Gastrocnemius medialis (tissue), 4 donors: Measurements from ENCODE around the gene DAAM1. TPM values are rescaled to one million over a fixed set of nuclear protein-coding genes. Genes with fewer than 3 reads are reported as not detected.

ENCODE experiments used
- ATAC-seq, 2 donors: fragments of 150-250 bp; one replicate each; pipeline ENCODE4 v1.9.1; 2016
- DNase-seq, 2 donors: peaks; one replicate each; pipeline ENCODE4 v3.0.0-alpha.2; 2019
- H3K27ac ChIP-seq, 4 donors: fragments of 200-600 bp; sonication (generic); 1 replicate in 1 of 4; 2 replicates in 3 of 4; pipeline ENCODE4 v1.5.1; 2016 to 2018; ENCODE audit warnings: mild to moderate bottlenecking in 2 of 4, moderate library complexity in 1 of 4
- H3K27me3 ChIP-seq, 3 donors: fragments of 200-600 bp; sonication (generic) in 2 of 3; 1 replicate in 1 of 3; 2 replicates in 2 of 3; pipeline versions ENCODE4 v1.5.1 to v1.6.0; 2016 to 2019; ENCODE audit warnings: mild to moderate bottlenecking in 1 of 3, moderate library complexity in 1 of 3
- H3K36me3 ChIP-seq, 2 donors: fragments of 200-600 bp; sonication (generic) in 1 of 2; one replicate each; pipeline ENCODE4 v1.5.1; 2017 to 2018
- H3K4me1 ChIP-seq, 2 donors: fragments of 200-600 bp; sonication (generic) in 1 of 2; one replicate each; pipeline ENCODE4 v1.5.1; 2016 to 2017; ENCODE audit warnings: mild to moderate bottlenecking in 2 of 2
- H3K4me3 ChIP-seq, 4 donors: fragments of 200-600 bp; sonication (generic) in 3 of 4; 1 replicate in 1 of 4; 2 replicates in 3 of 4; pipeline ENCODE4 v1.5.1; 2016 to 2019; ENCODE audit warnings: mild to moderate bottlenecking in 2 of 4
- H3K9me3 ChIP-seq, 3 donors: fragments of 200-600 bp; sonication (generic) in 2 of 3; 1 replicate in 1 of 3; 2 replicates in 2 of 3; pipeline ENCODE4 v1.5.1; 2016 to 2019
- POLR2A ChIP-seq, 2 donors: fragments of 450-650 bp; IDR thresholded peaks; one replicate each; pipeline ENCODE4 v1.6.1; 2017; ENCODE audit warnings: antibody characterized with exemption in 2 of 2, mild to moderate bottlenecking in 2 of 2, moderate library complexity in 2 of 2
- in situ Hi-C, 4 donors: fragments of 200-750 bp; cut with MboI; loops; one replicate each; pipeline versions ENCODE4 v1.15.0 to v1.8.0; 2017; ENCODE audit warnings: low sequenced_read_pairs in 4 of 4
- intact Hi-C: fragments of 100-400 bp; cut with DNase I; formaldehyde crosslinking; loops from one replicate; pipeline ENCODE4 v1.15.1; 2023; ENCODE audit warnings: low total_unique reads
- total RNA-seq, 4 donors: library from RNA; depleted of rRNA; stranded (reverse); fragments of >200 nt; gene quantifications; one replicate each; pipeline versions ENCODE4 v1.1.0 to v1.2.3, GENCODE V29; 2016
- TF ChIP-seq, protein P1 (sequence below), 5 experiments: fragments of 450-650 bp in 3 of 5; fragments of 200-600 bp in 2 of 5; sonication (generic) in 2 of 5; IDR thresholded peaks in 4 of 5; conservative IDR thresholded peaks in 1 of 5; 1 replicate in 4 of 5; 2 replicates in 1 of 5; pipeline ENCODE4 v1.5.1; 2016 to 2019; ENCODE audit warnings: antibody characterized with exemption in 5 of 5, mild to moderate bottlenecking in 3 of 5, moderate library complexity in 3 of 5

Gene DAAM1
- total RNA-seq, 4 donors from 2014 or later, result 4.4 to 13.9 (median 6.4) TPM

- Histone ChIP-seq H3K27ac (no peak overlapping the region), H3K27me3 (no peaks in the 10 kb centered on the region), H3K36me3 (no peaks in the 10 kb centered on the region), H3K4me3 (no peak overlapping the region), H3K4me1 (peaks cover 0 to 8% of the 10 kb centered on the region in 2 donors), H3K9me3 (no peaks in the 10 kb centered on the region)
- intact Hi-C loops (no loop called here), in situ Hi-C loops (no loop called here)
- TF ChIP-seq POLR2A (IDR thresholded peaks at IDR 0.05), result no peak
- TF ChIP-seq, protein P1, sequence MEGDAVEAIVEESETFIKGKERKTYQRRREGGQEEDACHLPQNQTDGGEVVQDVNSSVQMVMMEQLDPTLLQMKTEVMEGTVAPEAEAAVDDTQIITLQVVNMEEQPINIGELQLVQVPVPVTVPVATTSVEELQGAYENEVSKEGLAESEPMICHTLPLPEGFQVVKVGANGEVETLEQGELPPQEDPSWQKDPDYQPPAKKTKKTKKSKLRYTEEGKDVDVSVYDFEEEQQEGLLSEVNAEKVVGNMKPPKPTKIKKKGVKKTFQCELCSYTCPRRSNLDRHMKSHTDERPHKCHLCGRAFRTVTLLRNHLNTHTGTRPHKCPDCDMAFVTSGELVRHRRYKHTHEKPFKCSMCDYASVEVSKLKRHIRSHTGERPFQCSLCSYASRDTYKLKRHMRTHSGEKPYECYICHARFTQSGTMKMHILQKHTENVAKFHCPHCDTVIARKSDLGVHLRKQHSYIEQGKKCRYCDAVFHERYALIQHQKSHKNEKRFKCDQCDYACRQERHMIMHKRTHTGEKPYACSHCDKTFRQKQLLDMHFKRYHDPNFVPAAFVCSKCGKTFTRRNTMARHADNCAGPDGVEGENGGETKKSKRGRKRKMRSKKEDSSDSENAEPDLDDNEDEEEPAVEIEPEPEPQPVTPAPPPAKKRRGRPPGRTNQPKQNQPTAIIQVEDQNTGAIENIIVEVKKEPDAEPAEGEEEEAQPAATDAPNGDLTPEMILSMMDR (IDR thresholded peaks at IDR 0.05 in 4 of 5, conservative IDR thresholded peaks at IDR 0.05 in 1 of 5), result no peak
- ATAC-seq (peak; percentile 63 to 65), DNase-seq (peak in 1 of 2 donors; percentile 3)
These were observed 85.3 kb downstream of the DAAM1 start for GRCh38 chr14:59273737-59274136.

DNA sequence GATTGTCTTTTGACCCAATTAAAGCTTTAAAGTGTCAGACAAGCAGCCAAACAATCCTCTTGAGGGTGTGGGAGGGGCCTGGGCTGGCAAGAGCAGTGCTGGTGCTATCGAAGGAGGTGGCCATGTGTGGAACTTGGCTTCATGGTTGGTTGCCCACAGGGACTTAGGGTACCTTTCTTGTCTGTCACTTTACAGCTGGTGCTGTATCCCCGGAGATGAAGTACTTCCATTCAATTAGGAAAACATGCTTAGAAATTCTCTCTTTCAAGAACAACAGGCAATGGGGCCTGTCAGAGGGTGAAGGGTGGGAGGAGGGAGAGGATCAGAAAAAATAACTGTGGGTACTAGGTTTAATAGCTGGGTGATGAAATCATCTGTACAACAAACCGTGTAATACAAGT lies 86.5 kb downstream of the DAAM1 start:
- ATAC-seq, result no peak
- TF ChIP-seq, protein P1 (IDR thresholded peaks at IDR 0.05 in 4 of 5, conservative IDR thresholded peaks at IDR 0.05 in 1 of 5), result no peak
- no peak for TF ChIP-seq POLR2A (IDR thresholded peaks at IDR 0.05)
- in situ Hi-C loops (no loop called here), intact Hi-C loops (no loop called here)
- Histone ChIP-seq H3K4me1 (peaks cover 0 to 8% of the 10 kb centered on the region in 2 donors), H3K27ac (peak overlapping the region in 3 of 4 donors; percentile 3 to 27 (median 18)), H3K9me3 (no peaks in the 10 kb centered on the region), H3K36me3 (no peaks in the 10 kb centered on the region), H3K4me3 (no peak overlapping the region), H3K27me3 (no peaks in the 10 kb centered on the region)
- no peak for DNase-seq

DNA sequence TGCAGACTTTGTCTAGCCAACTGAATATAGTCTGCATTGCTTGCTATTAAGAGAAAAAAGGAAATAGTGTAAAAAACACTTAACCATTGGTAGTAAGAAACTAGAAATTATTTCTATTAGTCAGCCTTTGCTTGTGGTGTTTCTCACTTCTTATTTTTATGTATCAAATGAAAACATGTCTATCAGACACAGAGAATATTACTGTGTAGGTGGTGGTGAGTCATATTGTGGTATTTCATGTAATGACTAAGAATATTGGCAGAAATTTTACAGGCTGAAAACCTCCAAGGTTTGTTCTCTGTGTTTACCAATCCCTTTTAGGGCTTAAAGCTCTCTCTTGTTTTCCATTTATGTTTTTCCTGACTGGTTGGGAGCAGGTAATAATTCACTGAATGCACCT lies 87.2 kb downstream of the DAAM1 start:
- no peak for DNase-seq
- no peak for TF ChIP-seq POLR2A (IDR thresholded peaks at IDR 0.05)
- TF ChIP-seq, protein P1 (IDR thresholded peaks at IDR 0.05 in 4 of 5, conservative IDR thresholded peaks at IDR 0.05 in 1 of 5), result no peak
- peak overlapping the region in 3 of 4 donors; percentile 3 to 27 (median 18) for H3K27ac ChIP-seq

DNA sequence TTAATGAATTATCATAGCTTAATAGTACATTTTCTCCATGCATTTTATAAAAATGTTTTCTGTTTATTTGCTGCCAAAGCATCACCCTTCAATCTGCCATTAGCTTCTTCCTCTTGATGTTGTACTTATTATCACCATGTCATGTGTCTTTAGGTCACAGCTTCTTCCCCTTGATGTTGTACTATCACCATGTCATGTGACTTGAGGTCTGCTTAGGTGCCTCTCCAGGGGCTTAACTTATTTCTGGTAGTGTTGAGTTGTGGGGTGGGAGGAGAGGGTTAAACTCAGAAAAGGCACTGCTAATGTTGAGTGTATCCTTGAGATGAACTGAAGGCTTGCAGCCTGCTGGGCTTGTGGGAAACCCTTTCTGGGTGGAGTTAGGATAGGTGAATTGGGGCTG lies 87.8 kb downstream of the DAAM1 start:
- no peak for ATAC-seq
- intact Hi-C loops, result no loop called here
- Histone ChIP-seq H3K9me3 (no peaks in the 10 kb centered on the region), H3K27ac (peak overlapping the region in 1 of 4 donors; percentile 18), H3K4me3 (no peak overlapping the region), H3K27me3 (no peaks in the 10 kb centered on the region), H3K36me3 (no peaks in the 10 kb centered on the region), H3K4me1 (peaks cover 0 to 8% of the 10 kb centered on the region in 2 donors)
- DNase-seq, result no peak
- TF ChIP-seq, protein P1 (IDR thresholded peaks at IDR 0.05 in 4 of 5, conservative IDR thresholded peaks at IDR 0.05 in 1 of 5), result no peak
- TF ChIP-seq POLR2A (IDR thresholded peaks at IDR 0.05), result no peak
- in situ Hi-C loops, result no loop called here

More for the DNA sequence above, 87.2 kb downstream of the DAAM1 start:
- in situ Hi-C loops (no loop called here), intact Hi-C loops (no loop called here)
- Histone ChIP-seq H3K4me3 (no peak overlapping the region), H3K27me3 (no peaks in the 10 kb centered on the region), H3K36me3 (no peaks in the 10 kb centered on the region), H3K4me1 (peaks cover 0 to 8% of the 10 kb centered on the region in 2 donors), H3K9me3 (no peaks in the 10 kb centered on the region)
- peak in 1 of 2 donors; percentile 58 for ATAC-seq

GRCh38 chr14:59277659-59278058 lies 89.2 kb downstream of the DAAM1 start:
- Histone ChIP-seq H3K27me3 (no peaks in the 10 kb centered on the region), H3K27ac (no peak overlapping the region), H3K4me3 (no peak overlapping the region), H3K36me3 (no peaks in the 10 kb centered on the region), H3K4me1 (peaks cover 0 to 8% of the 10 kb centered on the region in 2 donors), H3K9me3 (no peaks in the 10 kb centered on the region)
- TF ChIP-seq, protein P1 (IDR thresholded peaks at IDR 0.05 in 4 of 5, conservative IDR thresholded peaks at IDR 0.05 in 1 of 5), result no peak
- TF ChIP-seq POLR2A (IDR thresholded peaks at IDR 0.05), result no peak
- in situ Hi-C loops, result no loop called here
- DNase-seq, result no peak
- no peak for ATAC-seq
- intact Hi-C loops, result no loop called here
